HEK293 (cell line): ENCODE data around the gene SLC45A2.
"Not testable (repeated sequence)": the region's sequence is repeated elsewhere in the genome, so short reads cannot be mapped to it uniquely, and the experiment has no call there.

Experiments used
- CTCF ChIA-PET: fragments of 350-600 bp; formaldehyde crosslinking; extraction: SDS; loops from one replicate; lab custom pipeline; 2021; ENCODE audit warnings: antibody characterized with exemption; lab: Yijun Ruan, JAX
- POLR2A ChIA-PET: fragments of 300-600 bp; formaldehyde crosslinking; extraction: SDS; loops from one replicate; lab custom pipeline; 2020; ENCODE audit warnings: antibody characterized with exemption, inconsistent platforms; lab: Yijun Ruan, JAX
- H3K27ac ChIP-seq: fragments of 200-500 bp; sonication (Bioruptor generic); 2 replicates; pipeline ENCODE4 v1.5.1; 2014; ENCODE audit warnings: low read depth, low read length, control low read depth, inconsistent platforms; ENCODE audit errors: extremely low read depth
- H3K36me3 ChIP-seq, 2 experiments: fragments of 200-500 bp in 1 of 2; sonication (Bioruptor generic) in 1 of 2; 1 replicate in 1 of 2; 2 replicates in 1 of 2; pipeline ENCODE4 v1.5.1; 2014 to 2017; ENCODE audit warnings: inconsistent platforms in 2 of 2, low read length in 2 of 2; ENCODE audit not compliant: control insufficient read depth in 2 of 2, insufficient read depth in 1 of 2
- H3K4me1 ChIP-seq: fragments of 200-500 bp; sonication (Bioruptor generic); 2 replicates; pipeline ENCODE4 v1.5.1; 2014; ENCODE audit warnings: mild to moderate bottlenecking, low read length, inconsistent platforms; ENCODE audit not compliant: control insufficient read depth, insufficient read depth
- H3K4me3 ChIP-seq: 2 replicates; pipeline ENCODE4 v1.5.1; 2011; ENCODE audit warnings: low read depth, mild to moderate bottlenecking, control low read depth, low read length, moderate library complexity
- H3K9me3 ChIP-seq: fragments of 200-500 bp; sonication (Bioruptor generic); 2 replicates; pipeline ENCODE4 v1.5.1; 2014; ENCODE audit warnings: low read depth, low read length, inconsistent platforms; ENCODE audit not compliant: control insufficient read depth, insufficient read depth
- MYNN ChIP-seq: fragments of 450-650 bp; formaldehyde crosslinking; IDR thresholded peaks from 2 replicates; pipeline ENCODE4 v1.5.1; 2016; ENCODE audit warnings: missing biosample characterization, missing genetic modification characterization, borderline replicate concordance
- ZFP37 ChIP-seq: fragments of 450-650 bp; formaldehyde crosslinking; IDR thresholded peaks from 2 replicates; pipeline ENCODE4 v1.5.1; 2016; ENCODE audit warnings: missing biosample characterization, missing genetic modification characterization
- ZNF169 ChIP-seq: fragments of 450-650 bp; formaldehyde crosslinking; IDR thresholded peaks from 2 replicates; pipeline ENCODE4 v1.5.1; 2016; ENCODE audit warnings: missing biosample characterization, missing genetic modification characterization
- ZNF239 ChIP-seq: fragments of 450-650 bp; formaldehyde crosslinking; IDR thresholded peaks from 2 replicates; pipeline ENCODE4 v1.5.1; 2016; ENCODE audit warnings: missing biosample characterization, missing genetic modification characterization
- ZNF560 ChIP-seq: fragments of 450-650 bp; formaldehyde crosslinking; IDR thresholded peaks from 2 replicates; pipeline ENCODE4 v1.5.1; 2017; ENCODE audit warnings: missing biosample characterization, missing genetic modification characterization, borderline replicate concordance
- ZNF654 ChIP-seq: fragments of 450-650 bp; formaldehyde crosslinking; IDR thresholded peaks from 2 replicates; pipeline ENCODE4 v1.5.1; 2016; ENCODE audit warnings: low read depth, missing biosample characterization, missing genetic modification characterization
- ZNF777 ChIP-seq: fragments of 450-650 bp; formaldehyde crosslinking; IDR thresholded peaks from 2 replicates; pipeline ENCODE4 v1.5.1; 2017; ENCODE audit warnings: missing biosample characterization, missing genetic modification characterization, borderline replicate concordance
- ZNF843 ChIP-seq: fragments of 450-650 bp; formaldehyde crosslinking; IDR thresholded peaks from 2 replicates; pipeline ENCODE4 v1.5.1; 2016; ENCODE audit warnings: missing biosample characterization, missing genetic modification characterization
- TF ChIP-seq, protein P1 (sequence below): fragments of 450-650 bp; formaldehyde crosslinking; IDR thresholded peaks from 2 replicates; pipeline ENCODE4 v1.5.1; 2016; ENCODE audit warnings: missing biosample characterization, missing genetic modification characterization, low read depth
- TF ChIP-seq, protein P2 (sequence below): fragments of 450-650 bp; formaldehyde crosslinking; IDR thresholded peaks from 2 replicates; pipeline ENCODE4 v1.5.1; 2017; ENCODE audit warnings: missing biosample characterization, missing genetic modification characterization
- TF ChIP-seq, protein P3 (sequence below): fragments of 450-650 bp; formaldehyde crosslinking; IDR thresholded peaks from 2 replicates; pipeline ENCODE4 v1.5.1; 2017; ENCODE audit warnings: missing biosample characterization, missing genetic modification characterization

SLC45A2 gene, protein sequence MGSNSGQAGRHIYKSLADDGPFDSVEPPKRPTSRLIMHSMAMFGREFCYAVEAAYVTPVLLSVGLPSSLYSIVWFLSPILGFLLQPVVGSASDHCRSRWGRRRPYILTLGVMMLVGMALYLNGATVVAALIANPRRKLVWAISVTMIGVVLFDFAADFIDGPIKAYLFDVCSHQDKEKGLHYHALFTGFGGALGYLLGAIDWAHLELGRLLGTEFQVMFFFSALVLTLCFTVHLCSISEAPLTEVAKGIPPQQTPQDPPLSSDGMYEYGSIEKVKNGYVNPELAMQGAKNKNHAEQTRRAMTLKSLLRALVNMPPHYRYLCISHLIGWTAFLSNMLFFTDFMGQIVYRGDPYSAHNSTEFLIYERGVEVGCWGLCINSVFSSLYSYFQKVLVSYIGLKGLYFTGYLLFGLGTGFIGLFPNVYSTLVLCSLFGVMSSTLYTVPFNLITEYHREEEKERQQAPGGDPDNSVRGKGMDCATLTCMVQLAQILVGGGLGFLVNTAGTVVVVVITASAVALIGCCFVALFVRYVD

DNA sequence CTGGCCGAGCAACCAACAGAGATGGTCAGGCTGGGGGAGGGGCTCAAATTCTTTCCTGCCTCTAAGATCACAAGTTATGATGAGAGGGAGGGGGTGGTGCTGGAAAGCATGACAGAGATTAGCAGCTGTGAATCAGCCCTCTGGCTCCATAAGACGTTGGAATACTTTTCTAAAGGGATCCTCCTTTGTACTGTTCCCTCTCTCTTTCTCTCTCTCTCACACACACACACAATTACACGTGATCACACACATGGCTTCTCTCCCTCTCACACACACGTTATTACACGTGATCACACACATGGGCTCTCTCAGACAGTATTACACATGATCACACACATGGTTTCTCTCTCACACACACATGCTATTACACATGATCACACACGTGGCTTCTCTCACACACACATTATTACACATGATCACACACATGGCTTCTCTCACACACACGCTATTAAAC is at the start of gene SLC45A2:
Gene SLC45A2, minus strand, starts transcription at position 23 of the 454 bp plus-strand sequence. CDS start 110 bp downstream, outside the sequence.
- no peaks in the 10 kb centered on the region for H3K9me3 ChIP-seq
- no peaks in the 10 kb centered on the region for H3K4me1 ChIP-seq
- ChIA-PET POLR2A (no interaction called here), CTCF (interaction anchor here (3.9 kb wide), 1 partner anchor 14 kb away, joined by 14 read pairs; no protein-coding TSS in a partner anchor)
- no peak within 1 kb of the TSS for H3K4me3 ChIP-seq
- H3K36me3 ChIP-seq, result peaks cover 13 to 23% of the 10 kb centered on the region in 2 experiments; a peak in 2 of 3 replicates
- no peak for TF ChIP-seq ZNF654 (tag by site-specific recombination)
- TF ChIP-seq, all 188 proteins: peak for 0
- no peak within 1 kb of the TSS for H3K27ac ChIP-seq

DNA sequence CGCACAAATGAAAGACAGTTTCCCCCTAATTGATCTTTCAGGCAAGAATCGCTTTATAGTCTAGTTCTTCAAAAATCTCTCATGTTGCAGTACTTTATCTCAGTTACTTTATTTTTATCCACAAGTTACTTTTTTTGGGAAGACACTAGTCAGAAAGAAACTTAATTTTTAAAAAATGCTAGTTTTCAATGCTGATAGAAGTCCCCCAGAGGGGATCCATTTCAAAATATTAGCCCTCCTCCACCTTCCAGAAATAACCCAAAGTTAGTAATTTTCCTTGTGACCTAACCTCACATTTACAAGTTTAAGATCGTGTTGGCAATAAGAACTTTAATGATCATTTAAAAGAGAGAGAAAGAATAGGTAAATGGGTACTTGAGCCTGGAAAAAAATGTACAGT is 47.5 kb upstream of the SLC45A2 start:
- H3K4me3 ChIP-seq, result no peak overlapping the region
- H3K9me3 ChIP-seq, result no peaks in the 10 kb centered on the region
- POLR2A ChIA-PET, result no interaction called here
- H3K36me3 ChIP-seq, result peaks cover 0 to 4% of the 10 kb centered on the region in 2 experiments; a peak in 1 of 3 replicates
- no peak overlapping the region for H3K27ac ChIP-seq
- no peaks in the 10 kb centered on the region for H3K4me1 ChIP-seq
- CTCF ChIA-PET, result interaction anchor here (1.9 kb wide), 1 partner anchor 20 kb away, joined by 4 read pairs; no protein-coding TSS in a partner anchor
- TF ChIP-seq MYNN (tag by site-specific recombination) (peak; percentile 48; the same call in 1 of the 2 replicates), ZNF843 (no peak)

DNA sequence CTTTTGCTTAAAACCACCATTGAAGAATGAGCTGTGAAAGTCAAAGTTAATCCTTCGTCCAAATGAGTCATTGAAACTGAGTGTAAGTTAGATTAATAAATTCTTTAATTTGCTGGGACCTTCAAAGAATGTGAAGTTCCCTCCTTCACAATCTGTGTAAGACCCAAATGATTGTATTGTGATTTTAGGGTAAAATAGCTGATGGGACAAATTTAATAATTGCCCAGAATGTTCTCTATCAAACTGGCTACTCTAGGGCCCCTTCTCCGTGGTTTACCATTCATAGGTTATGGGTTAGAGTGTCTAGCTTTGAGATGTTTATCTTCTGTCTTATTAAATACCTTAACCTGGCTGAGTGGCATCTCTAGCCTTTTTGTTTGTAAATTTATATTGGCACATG is 46.6 kb upstream of the SLC45A2 start:
- H3K36me3 ChIP-seq, result peaks cover 0 to 4% of the 10 kb centered on the region in 2 experiments; a peak in 1 of 3 replicates
- TF ChIP-seq ZFP37 (tag by site-specific recombination), result no peak
- TF ChIP-seq ZNF777 (tag by site-specific recombination), result no peak
- H3K4me3 ChIP-seq, result no peak overlapping the region
- CTCF ChIA-PET, result interaction anchor here (1.9 kb wide), 1 partner anchor 19 kb away, joined by 4 read pairs; no protein-coding TSS in a partner anchor
- H3K27ac ChIP-seq, result no peak overlapping the region
- POLR2A ChIA-PET, result no interaction called here
- H3K9me3 ChIP-seq, result no peaks in the 10 kb centered on the region
- H3K4me1 ChIP-seq, result no peaks in the 10 kb centered on the region

DNA sequence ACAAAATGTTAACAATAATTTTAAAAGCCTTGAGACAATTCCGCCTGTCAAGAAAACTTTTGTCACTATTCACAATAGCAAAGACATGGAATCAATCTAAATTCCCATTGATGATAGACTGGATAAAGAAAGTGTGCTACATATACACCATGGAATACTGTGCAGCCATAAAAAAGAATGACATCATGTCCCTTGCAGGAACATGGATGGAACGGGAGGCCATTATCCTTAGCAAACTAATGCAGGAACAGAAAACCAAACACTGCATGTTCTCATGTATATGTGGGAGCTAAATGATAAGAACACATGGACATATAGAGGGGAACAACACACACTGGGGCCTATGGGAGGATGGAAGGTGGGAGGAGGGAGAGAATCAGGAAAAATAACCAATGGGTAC is 46.1 kb upstream of the SLC45A2 start:
- TF ChIP-seq, protein P1, sequence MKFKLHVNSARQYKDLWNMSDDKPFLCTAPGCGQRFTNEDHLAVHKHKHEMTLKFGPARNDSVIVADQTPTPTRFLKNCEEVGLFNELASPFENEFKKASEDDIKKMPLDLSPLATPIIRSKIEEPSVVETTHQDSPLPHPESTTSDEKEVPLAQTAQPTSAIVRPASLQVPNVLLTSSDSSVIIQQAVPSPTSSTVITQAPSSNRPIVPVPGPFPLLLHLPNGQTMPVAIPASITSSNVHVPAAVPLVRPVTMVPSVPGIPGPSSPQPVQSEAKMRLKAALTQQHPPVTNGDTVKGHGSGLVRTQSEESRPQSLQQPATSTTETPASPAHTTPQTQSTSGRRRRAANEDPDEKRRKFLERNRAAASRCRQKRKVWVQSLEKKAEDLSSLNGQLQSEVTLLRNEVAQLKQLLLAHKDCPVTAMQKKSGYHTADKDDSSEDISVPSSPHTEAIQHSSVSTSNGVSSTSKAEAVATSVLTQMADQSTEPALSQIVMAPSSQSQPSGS (tag by site-specific recombination), result peak; percentile 51; the same call in 1 of the 2 replicates
- POLR2A ChIA-PET, result not testable (repeated sequence)

DNA sequence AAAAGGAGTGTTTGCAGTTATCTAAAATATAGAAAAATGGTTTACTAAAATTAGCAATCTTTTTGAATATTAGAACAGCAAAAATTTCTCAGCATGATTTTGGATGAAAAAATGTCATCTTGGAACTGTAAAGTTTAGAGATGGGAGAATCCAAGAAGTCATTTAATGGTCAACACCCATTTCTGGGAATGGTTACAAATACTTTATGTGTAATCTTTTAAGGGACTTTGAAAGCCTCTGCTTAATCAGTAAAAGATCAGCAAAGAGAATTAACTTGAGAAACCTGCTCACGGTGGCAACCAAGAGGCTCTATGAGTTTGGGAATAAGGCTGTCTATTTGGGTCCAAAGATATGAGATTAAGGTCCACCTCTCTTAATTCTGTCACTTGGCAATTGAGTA is 45.6 kb upstream of the SLC45A2 start:
- Histone ChIP-seq H3K9me3 (no peaks in the 10 kb centered on the region), H3K4me1 (no peaks in the 10 kb centered on the region), H3K36me3 (peaks cover 0 to under 1% of the 10 kb centered on the region in 2 experiments; a peak in 1 of 3 replicates), H3K4me3 (no peak overlapping the region), H3K27ac (no peak overlapping the region)
- POLR2A ChIA-PET, result no interaction called here
- CTCF ChIA-PET, result no interaction called here
- TF ChIP-seq, protein P2, sequence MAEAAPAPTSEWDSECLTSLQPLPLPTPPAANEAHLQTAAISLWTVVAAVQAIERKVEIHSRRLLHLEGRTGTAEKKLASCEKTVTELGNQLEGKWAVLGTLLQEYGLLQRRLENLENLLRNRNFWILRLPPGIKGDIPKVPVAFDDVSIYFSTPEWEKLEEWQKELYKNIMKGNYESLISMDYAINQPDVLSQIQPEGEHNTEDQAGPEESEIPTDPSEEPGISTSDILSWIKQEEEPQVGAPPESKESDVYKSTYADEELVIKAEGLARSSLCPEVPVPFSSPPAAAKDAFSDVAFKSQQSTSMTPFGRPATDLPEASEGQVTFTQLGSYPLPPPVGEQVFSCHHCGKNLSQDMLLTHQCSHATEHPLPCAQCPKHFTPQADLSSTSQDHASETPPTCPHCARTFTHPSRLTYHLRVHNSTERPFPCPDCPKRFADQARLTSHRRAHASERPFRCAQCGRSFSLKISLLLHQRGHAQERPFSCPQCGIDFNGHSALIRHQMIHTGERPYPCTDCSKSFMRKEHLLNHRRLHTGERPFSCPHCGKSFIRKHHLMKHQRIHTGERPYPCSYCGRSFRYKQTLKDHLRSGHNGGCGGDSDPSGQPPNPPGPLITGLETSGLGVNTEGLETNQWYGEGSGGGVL (tag by site-specific recombination), result no peak
- TF ChIP-seq ZNF239 (tag by site-specific recombination) (no peak), ZNF560 (tag by site-specific recombination) (no peak), ZNF169 (tag by site-specific recombination) (no peak)
- TF ChIP-seq, protein P3, sequence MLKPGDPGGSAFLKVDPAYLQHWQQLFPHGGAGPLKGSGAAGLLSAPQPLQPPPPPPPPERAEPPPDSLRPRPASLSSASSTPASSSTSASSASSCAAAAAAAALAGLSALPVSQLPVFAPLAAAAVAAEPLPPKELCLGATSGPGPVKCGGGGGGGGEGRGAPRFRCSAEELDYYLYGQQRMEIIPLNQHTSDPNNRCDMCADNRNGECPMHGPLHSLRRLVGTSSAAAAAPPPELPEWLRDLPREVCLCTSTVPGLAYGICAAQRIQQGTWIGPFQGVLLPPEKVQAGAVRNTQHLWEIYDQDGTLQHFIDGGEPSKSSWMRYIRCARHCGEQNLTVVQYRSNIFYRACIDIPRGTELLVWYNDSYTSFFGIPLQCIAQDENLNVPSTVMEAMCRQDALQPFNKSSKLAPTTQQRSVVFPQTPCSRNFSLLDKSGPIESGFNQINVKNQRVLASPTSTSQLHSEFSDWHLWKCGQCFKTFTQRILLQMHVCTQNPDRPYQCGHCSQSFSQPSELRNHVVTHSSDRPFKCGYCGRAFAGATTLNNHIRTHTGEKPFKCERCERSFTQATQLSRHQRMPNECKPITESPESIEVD (tag by site-specific recombination), result no peak

More for the DNA sequence above, 46.1 kb upstream of the SLC45A2 start:
- H3K4me1 ChIP-seq, H3K36me3 ChIP-seq, H3K27ac ChIP-seq, H3K4me3 ChIP-seq, H3K9me3 ChIP-seq: not testable (repeated sequence)
- CTCF ChIA-PET, result interaction anchor here (1.9 kb wide), 1 partner anchor 19 kb away, joined by 4 read pairs; no protein-coding TSS in a partner anchor
